Ascending aorta (tissue), 2 donors: ENCODE data around the gene A4GALT. TPM values are rescaled to one million over a fixed set of nuclear protein-coding genes. Genes with fewer than 3 reads are reported as not detected.

Source experiments
- DNase-seq, 2 donors: peaks; one replicate each; pipeline ENCODE4 v3.0.0-alpha.2; 2019; ENCODE audit warnings: low spot score in 2 of 2
- H3K27ac ChIP-seq, 2 donors: fragments of 200-600 bp; sonication (generic); one replicate each; pipeline ENCODE4 v1.5.1; 2016 to 2017; ENCODE audit warnings: mild to moderate bottlenecking in 1 of 2
- H3K27me3 ChIP-seq: fragments of 200-600 bp; sonication (generic); one replicate; pipeline ENCODE4 v1.5.1; 2017
- H3K36me3 ChIP-seq, 2 donors: fragments of 200-600 bp; sonication (generic); one replicate each; pipeline ENCODE4 v1.5.1; 2016
- H3K4me1 ChIP-seq, 2 donors: fragments of 200-600 bp; sonication (generic); one replicate each; pipeline ENCODE4 v1.5.1; 2016 to 2017; ENCODE audit warnings: mild to moderate bottlenecking in 1 of 2
- H3K4me3 ChIP-seq, 2 donors: fragments of 200-600 bp; sonication (generic); one replicate each; pipeline ENCODE4 v1.5.1; 2016 to 2017; ENCODE audit warnings: mild to moderate bottlenecking in 1 of 2
- H3K9me3 ChIP-seq, 2 donors: fragments of 200-600 bp; sonication (generic); one replicate each; pipeline ENCODE4 v1.5.1; 2016
- CTCF ChIP-seq, 3 experiments: fragments of 200-600 bp in 2 of 3; fragments of 450-650 bp in 1 of 3; sonication (generic) in 2 of 3; IDR thresholded peaks; one replicate each; pipeline ENCODE4 v1.5.1; 2016 to 2019; ENCODE audit warnings: antibody characterized with exemption in 3 of 3, mild to moderate bottlenecking in 1 of 3, moderate library complexity in 1 of 3
- intact Hi-C: fragments of 100-400 bp; cut with DNase I; formaldehyde crosslinking; loops from one replicate; pipeline ENCODE4 v1.15.1; 2023
- total RNA-seq: library from RNA; depleted of rRNA; stranded (reverse); fragments of >200 nt; gene quantifications from one replicate; pipeline ENCODE4 v1.1.0, GENCODE V29; 2016

The A4GALT gene
- total RNA-seq, 1 donor from 2014 or later: 85.1 TPM

GRCh38 chr22:42643634-42644421 lies 76.8 kb downstream of the A4GALT start:
- H3K4me3 ChIP-seq: peak overlapping the region in 1 of 2 donors; percentile 97
- H3K27ac ChIP-seq: peak overlapping the region; percentile 88 to 98
- DNase-seq: no peak
- H3K9me3 ChIP-seq: no peaks in the 10 kb centered on the region
- no peaks in the 10 kb centered on the region for H3K36me3 ChIP-seq
- no peaks in the 10 kb centered on the region for H3K27me3 ChIP-seq
- no peak for TF ChIP-seq CTCF (IDR thresholded peaks at IDR 0.05)
- H3K4me1 ChIP-seq: peaks cover 17 to 61% of the 10 kb centered on the region in 2 donors
- intact Hi-C loops: loop anchor here (10.0 kb wide), 1 partner anchor 351 kb away; no protein-coding TSS in a partner anchor

GRCh38 chr22:42642806-42643633 lies 77.7 kb downstream of the A4GALT start:
- Histone ChIP-seq H3K4me3 (no peak overlapping the region), H3K27ac (peak overlapping the region; percentile 88 to 98), H3K4me1 (peaks cover 13 to 58% of the 10 kb centered on the region in 2 donors), H3K36me3 (no peaks in the 10 kb centered on the region), H3K27me3 (no peaks in the 10 kb centered on the region), H3K9me3 (no peaks in the 10 kb centered on the region)
- no peak for TF ChIP-seq CTCF (IDR thresholded peaks at IDR 0.05)
- intact Hi-C loops: loop anchor here (10.0 kb wide), 1 partner anchor 352 kb away; no protein-coding TSS in a partner anchor
- DNase-seq: no peak

Other genes starting within 250 kb of the A4GALT start
- gene RRP7A, start 201.1 kb downstream of the A4GALT start, total RNA-seq: 50.0 TPM
- gene SERHL2, start 166.9 kb downstream of the A4GALT start, total RNA-seq: 3.1 TPM
- 22.9 TPM for gene POLDIP3, start 106.0 kb downstream of the A4GALT start, total RNA-seq
- not detected for gene ATP5MGL, start 80.3 kb downstream of the A4GALT start, total RNA-seq
- 455 TPM for gene CYB5R3, start 71.5 kb downstream of the A4GALT start, total RNA-seq
- gene ARFGAP3, start 136.4 kb upstream of the A4GALT start, total RNA-seq: 21.6 TPM